Upper lobe of right lung (tissue), 1 donor: ENCODE measurements around the gene SLC12A5. TPM values are rescaled to one million over a fixed set of nuclear protein-coding genes. Genes with fewer than 3 reads are reported as not detected.
A peak's percentile ranks its signal among the peaks of the same experiment; 100 is the strongest.

ENCODE experiments used
- ATAC-seq: fragments of 200-7000 bp; cut with Tn5 transposase; one replicate; pipeline ENCODE4 v1.9.1; 2020; ENCODE audit warnings: mild to moderate bottlenecking, moderate library complexity
- DNase-seq: peaks from one replicate; pipeline ENCODE4 v3.0.0-alpha.2; 2020
- H3K27ac ChIP-seq: fragments of 200-600 bp; one replicate; pipeline ENCODE4 v1.8.0; 2022
- H3K27me3 ChIP-seq: fragments of 200-600 bp; one replicate; pipeline ENCODE4 v1.8.0; 2022; ENCODE audit warnings: mild to moderate bottlenecking
- H3K36me3 ChIP-seq: fragments of 200-600 bp; one replicate; pipeline ENCODE4 v1.8.0; 2022
- H3K4me1 ChIP-seq: fragments of 200-600 bp; one replicate; pipeline ENCODE4 v1.8.0; 2022
- H3K4me3 ChIP-seq: fragments of 200-600 bp; one replicate; pipeline ENCODE4 v1.8.0; 2022; ENCODE audit warnings: mild to moderate bottlenecking
- H3K9me3 ChIP-seq: fragments of 200-600 bp; one replicate; pipeline ENCODE4 v1.8.0; 2022
- CTCF ChIP-seq: fragments of 200-600 bp; IDR thresholded peaks from one replicate; pipeline ENCODE4 v1.8.0; 2022; ENCODE audit warnings: antibody characterized with exemption
- intact Hi-C: fragments of 100-400 bp; cut with DNase I; formaldehyde crosslinking; loops from one replicate; pipeline ENCODE4 v1.11.0; 2022
- total RNA-seq: library from RNA; stranded (reverse); fragmentation: NEBNext Ultra II Directional; extraction: Animal tissue kit (Norgen Biotek cat#: 25700); gene quantifications from one replicate; pipeline ENCODE4 v1.2.1, GENCODE V29; 2021
- donor health status: DM: no; HTN: yes; CAD: no; lungs with severe emphysema.

SLC12A5 gene
- total RNA-seq, 1 donor from 2014 or later: 2.0 TPM

- Histone ChIP-seq H3K27ac (no peak overlapping the region), H3K4me1 (peaks cover 7% of the 10 kb centered on the region), H3K9me3 (no peaks in the 10 kb centered on the region), H3K36me3 (no peaks in the 10 kb centered on the region), H3K27me3 (peaks cover 44% of the 10 kb centered on the region), H3K4me3 (no peak overlapping the region)
- no peak for TF ChIP-seq CTCF
- intact Hi-C loops: no loop called here
- DNase-seq (no peak), ATAC-seq (no peak)
Measured at GRCh38 chr20:46020555-46020954, 8.5 kb upstream of the SLC12A5 start.

GRCh38 chr20:46021361-46022359, 7.4 kb upstream of the SLC12A5 start:
- Histone ChIP-seq H3K4me1 (peaks cover 7% of the 10 kb centered on the region), H3K27me3 (peaks cover 55% of the 10 kb centered on the region), H3K4me3 (peak overlapping the region; percentile 44), H3K36me3 (no peaks in the 10 kb centered on the region), H3K27ac (no peak overlapping the region), H3K9me3 (no peaks in the 10 kb centered on the region)
- intact Hi-C loops: no loop called here
- TF ChIP-seq CTCF: no peak
- peak; percentile 70 for DNase-seq
- ATAC-seq: peak; percentile 55

- ATAC-seq (peak; percentile 78), DNase-seq (peak; percentile 81)
- H3K36me3 ChIP-seq: no peaks in the 10 kb centered on the region
- no peaks in the 10 kb centered on the region for H3K9me3 ChIP-seq
- H3K27me3 ChIP-seq: peaks cover 64% of the 10 kb centered on the region
- intact Hi-C loops: no loop called here
- peaks cover 7% of the 10 kb centered on the region for H3K4me1 ChIP-seq
- no peak overlapping the region for H3K27ac ChIP-seq
- TF ChIP-seq CTCF: peak; percentile 69
- H3K4me3 ChIP-seq: peak overlapping the region; percentile 44
Measured at GRCh38 chr20:46022411-46023147, 6.4 kb upstream of the SLC12A5 start.

GRCh38 chr20:46023148-46023484, 5.9 kb upstream of the SLC12A5 start:
- ATAC-seq (no peak), DNase-seq (no peak)
- intact Hi-C loops: no loop called here
- Histone ChIP-seq H3K27me3 (peaks cover 70% of the 10 kb centered on the region), H3K36me3 (no peaks in the 10 kb centered on the region), H3K4me3 (no peak overlapping the region), H3K9me3 (no peaks in the 10 kb centered on the region), H3K4me1 (peaks cover 7% of the 10 kb centered on the region), H3K27ac (no peak overlapping the region)
- TF ChIP-seq CTCF: no peak

GRCh38 chr20:46023999-46024398, 5.0 kb upstream of the SLC12A5 start:
- no peaks in the 10 kb centered on the region for H3K9me3 ChIP-seq
- peaks cover 72% of the 10 kb centered on the region for H3K27me3 ChIP-seq
- intact Hi-C loops: no loop called here
- no peak overlapping the region for H3K27ac ChIP-seq
- H3K4me1 ChIP-seq: peaks cover 7% of the 10 kb centered on the region
- no peak for ATAC-seq
- TF ChIP-seq CTCF: no peak
- H3K4me3 ChIP-seq: no peak overlapping the region
- H3K36me3 ChIP-seq: no peaks in the 10 kb centered on the region
- DNase-seq: no peak
